LNCaP clone FGC (cell line): Measurements from ENCODE around the gene TMEM187.
A peak's percentile ranks its signal among the peaks of the same experiment; 100 is the strongest.

Experiments used
- DNase-seq: peaks from one replicate; pipeline ENCODE4 v3.0.0-alpha.2; 2011; ENCODE audit warnings: low read depth
- H3K4me3 ChIP-seq: 2 replicates; pipeline ENCODE4 v1.5.1; 2011; ENCODE audit warnings: mild to moderate bottlenecking, low read depth, low read length, control low read depth
- TF ChIP-seq, protein P1 (sequence below): IDR thresholded peaks from 2 replicates; pipeline ENCODE4 v1.5.1; 2012; ENCODE audit warnings: mild to moderate bottlenecking; ENCODE audit not compliant: control insufficient read depth, insufficient read depth; ENCODE audit errors: extremely low read depth

The TMEM187 gene

DNA sequence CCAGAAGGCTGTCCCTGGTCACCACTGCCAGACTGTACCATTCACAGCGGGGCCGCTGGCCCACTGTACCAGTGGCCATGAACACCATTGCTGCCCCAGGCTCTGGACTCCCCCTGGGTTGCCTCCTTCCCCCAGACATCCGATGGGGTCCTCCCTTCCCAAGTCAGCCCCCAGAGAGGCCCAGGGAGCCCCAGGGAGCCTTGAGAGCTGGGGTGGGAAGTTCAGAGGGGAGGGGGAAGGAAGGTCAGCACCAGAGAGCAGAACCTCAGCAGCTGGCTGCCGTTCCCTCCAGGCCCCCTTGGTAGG, 46.0 kb upstream of the TMEM187 start:
- H3K4me3 ChIP-seq: no peak overlapping the region
- DNase-seq: no peak
- TF ChIP-seq, protein P1, sequence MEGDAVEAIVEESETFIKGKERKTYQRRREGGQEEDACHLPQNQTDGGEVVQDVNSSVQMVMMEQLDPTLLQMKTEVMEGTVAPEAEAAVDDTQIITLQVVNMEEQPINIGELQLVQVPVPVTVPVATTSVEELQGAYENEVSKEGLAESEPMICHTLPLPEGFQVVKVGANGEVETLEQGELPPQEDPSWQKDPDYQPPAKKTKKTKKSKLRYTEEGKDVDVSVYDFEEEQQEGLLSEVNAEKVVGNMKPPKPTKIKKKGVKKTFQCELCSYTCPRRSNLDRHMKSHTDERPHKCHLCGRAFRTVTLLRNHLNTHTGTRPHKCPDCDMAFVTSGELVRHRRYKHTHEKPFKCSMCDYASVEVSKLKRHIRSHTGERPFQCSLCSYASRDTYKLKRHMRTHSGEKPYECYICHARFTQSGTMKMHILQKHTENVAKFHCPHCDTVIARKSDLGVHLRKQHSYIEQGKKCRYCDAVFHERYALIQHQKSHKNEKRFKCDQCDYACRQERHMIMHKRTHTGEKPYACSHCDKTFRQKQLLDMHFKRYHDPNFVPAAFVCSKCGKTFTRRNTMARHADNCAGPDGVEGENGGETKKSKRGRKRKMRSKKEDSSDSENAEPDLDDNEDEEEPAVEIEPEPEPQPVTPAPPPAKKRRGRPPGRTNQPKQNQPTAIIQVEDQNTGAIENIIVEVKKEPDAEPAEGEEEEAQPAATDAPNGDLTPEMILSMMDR: no peak

DNA sequence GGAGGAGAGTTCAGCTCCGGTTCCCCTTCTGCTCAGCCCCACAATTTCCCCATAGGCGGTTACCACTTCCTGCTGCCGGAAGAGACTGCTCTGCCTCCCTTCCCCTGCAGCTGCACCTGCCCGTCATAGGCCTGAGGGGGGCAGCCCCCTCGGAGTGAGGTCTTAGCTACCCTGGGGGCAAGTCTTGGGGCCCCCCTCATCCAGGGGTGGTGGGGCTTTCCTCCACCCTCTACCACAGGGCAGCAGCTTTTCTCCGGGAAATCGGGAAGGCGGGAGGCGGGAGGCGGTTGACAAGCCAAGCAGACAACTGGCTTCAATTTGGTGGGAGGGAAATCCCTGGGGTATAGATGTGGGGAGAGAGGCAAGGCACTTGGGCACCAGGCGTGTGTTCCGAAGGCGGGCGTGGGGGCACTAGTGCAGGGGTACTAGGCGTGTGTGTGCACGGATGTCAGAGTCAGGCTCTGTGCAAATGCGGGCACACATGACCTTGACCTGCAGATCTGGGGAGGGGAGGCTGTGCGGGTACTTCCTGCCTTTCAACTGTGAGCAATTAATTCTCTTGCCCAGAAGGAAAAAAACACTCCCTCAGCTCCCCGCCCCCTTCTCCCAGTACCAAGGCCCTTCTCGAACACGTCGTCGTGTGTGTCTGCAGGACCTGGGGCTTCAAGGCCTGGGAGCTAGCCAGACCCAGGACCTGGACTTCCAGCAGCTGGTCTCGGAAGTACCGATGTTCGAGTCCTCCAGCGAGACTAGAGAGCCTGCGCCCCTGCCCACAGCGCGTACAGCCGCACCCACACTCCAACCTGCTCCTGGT, 45.5 kb upstream of the TMEM187 start:
- TF ChIP-seq, protein P1: no peak
- peak overlapping the region; percentile 64 for H3K4me3 ChIP-seq
- DNase-seq: no peak

DNA sequence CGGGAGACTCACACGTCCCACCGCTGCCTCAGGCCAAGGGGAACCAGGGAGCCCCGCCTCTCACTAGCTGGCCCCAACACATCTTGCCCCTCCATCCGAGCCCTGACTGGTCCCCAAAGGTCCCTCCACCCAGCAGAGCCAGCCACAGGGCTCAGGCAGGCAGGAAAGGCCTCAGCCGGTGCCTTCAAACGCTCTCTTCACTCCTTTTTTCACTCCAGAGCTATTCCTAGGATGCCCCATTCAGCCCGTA, 45.0 kb upstream of the TMEM187 start:
- DNase-seq: no peak
- TF ChIP-seq, protein P1: no peak
- peak overlapping the region; percentile 64 for H3K4me3 ChIP-seq

GRCh38 chrX:153927922-153928760, 44.4 kb upstream of the TMEM187 start:
- TF ChIP-seq, protein P1: 0 out of 2 replicates have a peak, but pooled peaks have one; percentile 5
- H3K4me3 ChIP-seq: peak overlapping the region; percentile 64
- peak; percentile 92 for DNase-seq

GRCh38 chrX:153928846-153929245, 43.7 kb upstream of the TMEM187 start:
- peak overlapping the region; percentile 31 for H3K4me3 ChIP-seq
- TF ChIP-seq, protein P1: no peak
- no peak for DNase-seq

DNA sequence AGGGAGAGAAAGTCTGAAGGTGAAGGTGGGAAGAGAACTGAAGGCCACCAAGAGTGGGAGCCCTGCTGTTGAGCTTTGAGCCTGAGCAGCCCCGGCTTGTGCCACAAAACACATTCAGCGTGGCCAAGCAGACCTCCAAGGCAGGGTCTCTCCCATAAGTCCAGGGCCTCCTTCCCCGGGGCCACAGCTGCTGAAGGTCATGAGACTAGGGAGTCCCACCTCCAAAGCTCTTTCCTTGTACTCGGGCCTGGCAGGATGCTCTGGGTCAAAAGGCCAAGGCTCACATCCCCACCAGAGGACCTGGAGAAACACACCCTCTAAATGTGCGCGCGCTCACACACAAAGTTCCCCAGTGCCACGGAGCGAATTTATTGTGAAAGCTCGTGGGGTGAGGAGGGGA, 43.0 kb upstream of the TMEM187 start:
- peak overlapping the region; percentile 31; the same call in 1 of the 2 replicates for H3K4me3 ChIP-seq
- TF ChIP-seq, protein P1: no peak

More for the DNA sequence above, 43.0 kb upstream of the TMEM187 start:
- DNase-seq: no peak
